Lower lobe of right lung (tissue), 2 donors: ENCODE data around the gene TIMMDC1. TPM values are rescaled to one million over a fixed set of nuclear protein-coding genes. Genes with fewer than 3 reads are reported as not detected.

Experiments
- ATAC-seq, 2 donors: fragments of 200-7000 bp; cut with Tn5 transposase; one replicate each; pipeline ENCODE4 v1.9.1; 2020 to 2022; ENCODE audit warnings: mild to moderate bottlenecking in 2 of 2, moderate library complexity in 2 of 2
- DNase-seq: peaks from one replicate; pipeline ENCODE4 v3.0.0-alpha.2; 2020
- H3K27ac ChIP-seq: fragments of 200-600 bp; one replicate; pipeline ENCODE4 v1.8.0; 2022
- H3K27me3 ChIP-seq: fragments of 200-600 bp; one replicate; pipeline ENCODE4 v1.8.0; 2022; ENCODE audit warnings: low read depth
- H3K36me3 ChIP-seq: fragments of 200-600 bp; one replicate; pipeline ENCODE4 v1.8.0; 2022; ENCODE audit warnings: mild to moderate bottlenecking
- H3K4me1 ChIP-seq: fragments of 200-600 bp; one replicate; pipeline ENCODE4 v1.8.0; 2022
- H3K4me3 ChIP-seq: fragments of 200-600 bp; one replicate; pipeline ENCODE4 v1.8.0; 2022; ENCODE audit warnings: mild to moderate bottlenecking
- H3K9me3 ChIP-seq: fragments of 200-600 bp; one replicate; pipeline ENCODE4 v1.8.0; 2022
- CTCF ChIP-seq: fragments of 200-600 bp; IDR thresholded peaks from one replicate; pipeline ENCODE4 v1.8.0; 2022; ENCODE audit warnings: antibody characterized with exemption, mild to moderate bottlenecking
- intact Hi-C: fragments of 100-400 bp; cut with DNase I; formaldehyde crosslinking; loops from one replicate; pipeline ENCODE4 v1.11.0; 2022
- total RNA-seq: library from RNA; stranded (reverse); fragmentation: NEBNext Ultra II Directional; extraction: Animal tissue kit (Norgen Biotek cat#: 25700); gene quantifications from one replicate; pipeline ENCODE4 v1.2.1, GENCODE V29; 2021
- donor health status: DM: no; HTN: yes; CAD: no; lungs with severe emphysema.

Gene TIMMDC1
- total RNA-seq, 1 donor from 2014 or later = 99.4 TPM

- DNase-seq (no peak), ATAC-seq (no peak)
- Histone ChIP-seq H3K9me3 (no peaks in the 10 kb centered on the region), H3K4me3 (peak overlapping the region; percentile 100), H3K4me1 (peaks cover 20% of the 10 kb centered on the region), H3K36me3 (peaks cover 18% of the 10 kb centered on the region), H3K27me3 (no peaks in the 10 kb centered on the region), H3K27ac (no peak overlapping the region)
- TF ChIP-seq CTCF = no peak
- intact Hi-C loops = no loop called here
Measured at GRCh38 chr3:119468041-119468440, 30.3 kb upstream of the TIMMDC1 start.

- DNase-seq (no peak), ATAC-seq (peak in 1 of 2 donors; percentile 23)
- Histone ChIP-seq H3K27ac (peak overlapping the region; percentile 82), H3K4me3 (peak overlapping the region; percentile 100), H3K4me1 (peaks cover 16% of the 10 kb centered on the region), H3K9me3 (no peaks in the 10 kb centered on the region), H3K36me3 (peaks cover 33% of the 10 kb centered on the region), H3K27me3 (no peaks in the 10 kb centered on the region)
- intact Hi-C loops = no loop called here
- TF ChIP-seq CTCF = no peak
Measured at GRCh38 chr3:119469418-119470189, 28.7 kb upstream of the TIMMDC1 start.

- no peak for DNase-seq
- Histone ChIP-seq H3K36me3 (peaks cover 39% of the 10 kb centered on the region), H3K27me3 (no peaks in the 10 kb centered on the region), H3K4me1 (peaks cover 16% of the 10 kb centered on the region), H3K4me3 (no peak overlapping the region), H3K27ac (no peak overlapping the region), H3K9me3 (no peaks in the 10 kb centered on the region)
- intact Hi-C loops = no loop called here
- no peak for TF ChIP-seq CTCF
- ATAC-seq = no peak
Measured at GRCh38 chr3:119470866-119471265, 27.5 kb upstream of the TIMMDC1 start.

GRCh38 chr3:119481079-119481478 is 17.3 kb upstream of the TIMMDC1 start:
- no peak overlapping the region for H3K4me3 ChIP-seq
- TF ChIP-seq CTCF = no peak
- no peaks in the 10 kb centered on the region for H3K27me3 ChIP-seq
- intact Hi-C loops = no loop called here
- DNase-seq (no peak), ATAC-seq (no peak)
- no peaks in the 10 kb centered on the region for H3K9me3 ChIP-seq
- peaks cover 79% of the 10 kb centered on the region for H3K36me3 ChIP-seq
- no peaks in the 10 kb centered on the region for H3K4me1 ChIP-seq
- H3K27ac ChIP-seq = no peak overlapping the region

- H3K4me1 ChIP-seq = no peaks in the 10 kb centered on the region
- TF ChIP-seq CTCF = no peak
- H3K27me3 ChIP-seq = no peaks in the 10 kb centered on the region
- no peak overlapping the region for H3K27ac ChIP-seq
- no peak overlapping the region for H3K4me3 ChIP-seq
- H3K9me3 ChIP-seq = no peaks in the 10 kb centered on the region
- H3K36me3 ChIP-seq = peaks cover 87% of the 10 kb centered on the region
- no peak for DNase-seq
- ATAC-seq = no peak
- intact Hi-C loops = no loop called here
Measured at GRCh38 chr3:119483101-119483500, 15.2 kb upstream of the TIMMDC1 start.
